Liver (tissue), 3 donors: Measurements from ENCODE around the gene FAM169A.

Experiments used
- EGR1 ChIP-seq, 2 donors: IDR thresholded peaks; 2 replicates each; pipeline ENCODE4 v1.6.1; 2016 to 2018; ENCODE audit warnings: antibody characterized with exemption in 2 of 2, low read depth in 2 of 2
- GABPA ChIP-seq, 2 donors: IDR thresholded peaks in 1 of 2; conservative IDR thresholded peaks in 1 of 2; 2 replicates each; pipeline ENCODE4 v1.6.1; 2016; ENCODE audit warnings: antibody characterized with exemption in 2 of 2, mild to moderate bottlenecking in 1 of 2, moderate library complexity in 1 of 2
- TAF1 ChIP-seq: conservative IDR thresholded peaks from 2 replicates; pipeline ENCODE4 v1.6.1; 2016; ENCODE audit warnings: antibody characterized with exemption, mild to moderate bottlenecking
- TF ChIP-seq, protein P1 (sequence below): fragments of 150-350 bp; IDR thresholded peaks from 2 replicates; pipeline ENCODE4 v1.5.1; 2017; ENCODE audit warnings: improper control_type of control experiment, low read depth, low read length; ENCODE audit not compliant: missing input control
- TF ChIP-seq, protein P2 (sequence below): IDR thresholded peaks from 2 replicates; pipeline ENCODE4 v1.6.1; 2016; ENCODE audit warnings: antibody characterized with exemption, mild to moderate bottlenecking
- TF ChIP-seq, protein P3 (sequence below): IDR thresholded peaks from 2 replicates; pipeline ENCODE4 v1.6.1; 2016; ENCODE audit warnings: antibody characterized with exemption
- donor health status: healthy.
- donor health status: healthy.

DNA sequence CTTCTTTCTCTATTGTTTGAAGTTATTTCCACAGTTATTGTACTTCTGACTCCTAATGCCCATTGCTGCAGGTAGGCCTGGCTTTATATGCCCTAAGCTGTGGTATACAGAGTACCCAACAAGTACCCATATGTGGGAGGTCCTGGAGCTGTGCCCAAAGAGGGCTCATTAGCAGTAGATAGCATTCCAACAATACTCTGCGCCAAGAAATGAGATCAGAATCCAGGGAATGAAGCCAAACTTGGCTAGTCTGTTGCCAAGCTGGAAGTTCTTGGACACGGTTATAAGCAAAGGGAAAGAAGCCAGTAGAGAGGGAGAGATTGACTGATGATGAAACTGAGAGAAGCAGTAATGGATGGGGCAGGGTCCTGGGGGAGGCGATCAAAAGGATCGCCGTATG is 29.7 kb upstream of the FAM169A start:
- TF ChIP-seq, protein P1, sequence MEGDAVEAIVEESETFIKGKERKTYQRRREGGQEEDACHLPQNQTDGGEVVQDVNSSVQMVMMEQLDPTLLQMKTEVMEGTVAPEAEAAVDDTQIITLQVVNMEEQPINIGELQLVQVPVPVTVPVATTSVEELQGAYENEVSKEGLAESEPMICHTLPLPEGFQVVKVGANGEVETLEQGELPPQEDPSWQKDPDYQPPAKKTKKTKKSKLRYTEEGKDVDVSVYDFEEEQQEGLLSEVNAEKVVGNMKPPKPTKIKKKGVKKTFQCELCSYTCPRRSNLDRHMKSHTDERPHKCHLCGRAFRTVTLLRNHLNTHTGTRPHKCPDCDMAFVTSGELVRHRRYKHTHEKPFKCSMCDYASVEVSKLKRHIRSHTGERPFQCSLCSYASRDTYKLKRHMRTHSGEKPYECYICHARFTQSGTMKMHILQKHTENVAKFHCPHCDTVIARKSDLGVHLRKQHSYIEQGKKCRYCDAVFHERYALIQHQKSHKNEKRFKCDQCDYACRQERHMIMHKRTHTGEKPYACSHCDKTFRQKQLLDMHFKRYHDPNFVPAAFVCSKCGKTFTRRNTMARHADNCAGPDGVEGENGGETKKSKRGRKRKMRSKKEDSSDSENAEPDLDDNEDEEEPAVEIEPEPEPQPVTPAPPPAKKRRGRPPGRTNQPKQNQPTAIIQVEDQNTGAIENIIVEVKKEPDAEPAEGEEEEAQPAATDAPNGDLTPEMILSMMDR: no peak
- TF ChIP-seq, protein P2, sequence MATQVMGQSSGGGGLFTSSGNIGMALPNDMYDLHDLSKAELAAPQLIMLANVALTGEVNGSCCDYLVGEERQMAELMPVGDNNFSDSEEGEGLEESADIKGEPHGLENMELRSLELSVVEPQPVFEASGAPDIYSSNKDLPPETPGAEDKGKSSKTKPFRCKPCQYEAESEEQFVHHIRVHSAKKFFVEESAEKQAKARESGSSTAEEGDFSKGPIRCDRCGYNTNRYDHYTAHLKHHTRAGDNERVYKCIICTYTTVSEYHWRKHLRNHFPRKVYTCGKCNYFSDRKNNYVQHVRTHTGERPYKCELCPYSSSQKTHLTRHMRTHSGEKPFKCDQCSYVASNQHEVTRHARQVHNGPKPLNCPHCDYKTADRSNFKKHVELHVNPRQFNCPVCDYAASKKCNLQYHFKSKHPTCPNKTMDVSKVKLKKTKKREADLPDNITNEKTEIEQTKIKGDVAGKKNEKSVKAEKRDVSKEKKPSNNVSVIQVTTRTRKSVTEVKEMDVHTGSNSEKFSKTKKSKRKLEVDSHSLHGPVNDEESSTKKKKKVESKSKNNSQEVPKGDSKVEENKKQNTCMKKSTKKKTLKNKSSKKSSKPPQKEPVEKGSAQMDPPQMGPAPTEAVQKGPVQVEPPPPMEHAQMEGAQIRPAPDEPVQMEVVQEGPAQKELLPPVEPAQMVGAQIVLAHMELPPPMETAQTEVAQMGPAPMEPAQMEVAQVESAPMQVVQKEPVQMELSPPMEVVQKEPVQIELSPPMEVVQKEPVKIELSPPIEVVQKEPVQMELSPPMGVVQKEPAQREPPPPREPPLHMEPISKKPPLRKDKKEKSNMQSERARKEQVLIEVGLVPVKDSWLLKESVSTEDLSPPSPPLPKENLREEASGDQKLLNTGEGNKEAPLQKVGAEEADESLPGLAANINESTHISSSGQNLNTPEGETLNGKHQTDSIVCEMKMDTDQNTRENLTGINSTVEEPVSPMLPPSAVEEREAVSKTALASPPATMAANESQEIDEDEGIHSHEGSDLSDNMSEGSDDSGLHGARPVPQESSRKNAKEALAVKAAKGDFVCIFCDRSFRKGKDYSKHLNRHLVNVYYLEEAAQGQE: peak; percentile 18
- no peak for TF ChIP-seq GABPA (IDR thresholded peaks at IDR 0.05 in 1 of 2, conservative IDR thresholded peaks at IDR 0.05 in 1 of 2)
- no peak for TF ChIP-seq TAF1
- TF ChIP-seq EGR1 (IDR thresholded peaks at IDR 0.05; ENCODE audit: low read depth in 2 of 2): no peak
- TF ChIP-seq, protein P3, sequence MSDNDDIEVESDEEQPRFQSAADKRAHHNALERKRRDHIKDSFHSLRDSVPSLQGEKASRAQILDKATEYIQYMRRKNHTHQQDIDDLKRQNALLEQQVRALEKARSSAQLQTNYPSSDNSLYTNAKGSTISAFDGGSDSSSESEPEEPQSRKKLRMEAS: no peak
